ENCODE results near the gene SHLD1. TPM values are rescaled to one million over a fixed set of nuclear protein-coding genes. Genes with fewer than 3 reads are reported as not detected.

SHLD1 gene
- total RNA-seq, 1 donor from 2014 or later: 3.1 TPM

DNA sequence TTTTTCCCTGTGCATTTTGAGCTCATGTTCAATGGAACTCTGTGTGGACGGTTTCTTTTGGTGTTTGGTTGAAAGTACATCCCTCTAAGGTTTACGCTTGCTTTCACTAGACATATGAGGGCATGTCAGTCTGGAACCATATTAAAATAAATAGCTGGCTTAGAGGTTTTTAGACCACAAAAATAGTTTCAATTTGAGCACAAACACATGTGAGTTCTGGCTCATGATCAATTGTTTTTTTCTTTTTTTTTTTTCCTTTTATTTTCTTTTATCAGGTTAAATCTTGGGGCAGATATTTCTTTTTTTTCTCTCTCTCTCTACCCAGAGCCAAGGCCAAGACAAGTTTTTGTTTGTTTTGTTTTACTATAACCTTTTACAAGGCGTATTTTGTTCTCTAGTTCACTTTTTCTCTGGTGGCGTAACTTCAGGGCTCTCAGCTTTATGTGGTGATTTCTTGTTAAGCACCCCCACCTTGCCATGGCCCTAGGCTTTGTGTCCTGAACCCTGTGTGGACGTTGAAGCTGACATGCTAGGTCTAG, 92.9 kb downstream of the SHLD1 start:
- Mint-ChIP-seq H3K4me1 (ENCODE audit: low read depth) (peaks cover 8% of the 10 kb centered on the region), H3K27me3 (ENCODE audit: low read depth) (no peaks in the 10 kb centered on the region), H3K36me3 (ENCODE audit: low read depth) (no peaks in the 10 kb centered on the region), H3K27ac (ENCODE audit: unreplicated experiment) (no peak overlapping the region), H3K4me3 (ENCODE audit: unreplicated experiment) (no peak overlapping the region), H3K9me3 (ENCODE audit: low read depth) (peaks cover 5% of the 10 kb centered on the region)
- TF ChIP-seq, protein P1, sequence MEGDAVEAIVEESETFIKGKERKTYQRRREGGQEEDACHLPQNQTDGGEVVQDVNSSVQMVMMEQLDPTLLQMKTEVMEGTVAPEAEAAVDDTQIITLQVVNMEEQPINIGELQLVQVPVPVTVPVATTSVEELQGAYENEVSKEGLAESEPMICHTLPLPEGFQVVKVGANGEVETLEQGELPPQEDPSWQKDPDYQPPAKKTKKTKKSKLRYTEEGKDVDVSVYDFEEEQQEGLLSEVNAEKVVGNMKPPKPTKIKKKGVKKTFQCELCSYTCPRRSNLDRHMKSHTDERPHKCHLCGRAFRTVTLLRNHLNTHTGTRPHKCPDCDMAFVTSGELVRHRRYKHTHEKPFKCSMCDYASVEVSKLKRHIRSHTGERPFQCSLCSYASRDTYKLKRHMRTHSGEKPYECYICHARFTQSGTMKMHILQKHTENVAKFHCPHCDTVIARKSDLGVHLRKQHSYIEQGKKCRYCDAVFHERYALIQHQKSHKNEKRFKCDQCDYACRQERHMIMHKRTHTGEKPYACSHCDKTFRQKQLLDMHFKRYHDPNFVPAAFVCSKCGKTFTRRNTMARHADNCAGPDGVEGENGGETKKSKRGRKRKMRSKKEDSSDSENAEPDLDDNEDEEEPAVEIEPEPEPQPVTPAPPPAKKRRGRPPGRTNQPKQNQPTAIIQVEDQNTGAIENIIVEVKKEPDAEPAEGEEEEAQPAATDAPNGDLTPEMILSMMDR (IDR thresholded peaks at IDR 0.05): no peak
- DNase-seq (ENCODE audit: low spot score): no peak

DNA sequence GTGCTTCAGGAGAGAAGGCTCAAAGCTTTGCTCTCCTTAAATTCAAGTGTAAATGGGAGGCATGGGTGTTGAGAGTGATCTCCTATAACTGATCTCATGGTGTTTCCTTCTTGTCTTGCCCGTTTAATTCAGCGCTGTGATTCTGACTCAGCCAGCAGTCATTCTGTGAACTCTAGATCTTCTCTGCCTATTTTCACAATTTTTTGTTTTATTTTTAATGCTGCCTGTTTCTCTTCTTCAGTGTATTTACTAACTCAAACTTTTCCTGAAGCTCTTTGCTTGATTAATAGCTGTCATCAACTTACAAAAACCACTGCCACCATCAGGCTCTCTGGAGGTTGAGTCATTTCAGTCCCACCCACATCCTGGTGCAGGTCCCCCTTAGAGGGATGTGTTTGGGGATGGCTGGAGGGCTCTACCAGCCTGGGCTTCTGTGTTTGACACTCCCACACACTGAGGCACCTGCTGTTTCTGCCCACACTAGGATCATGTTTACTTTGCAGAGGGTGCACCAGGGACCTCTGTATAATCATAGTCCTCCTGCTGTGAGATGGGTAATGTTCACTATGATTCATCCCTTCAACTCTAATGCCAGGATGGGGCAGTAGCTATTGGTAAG, 94.0 kb downstream of the SHLD1 start:
- no peaks in the 10 kb centered on the region for H3K27me3 Mint-ChIP-seq (ENCODE audit: low read depth)
- H3K9me3 Mint-ChIP-seq (ENCODE audit: low read depth): peaks cover 5% of the 10 kb centered on the region
- H3K4me3 Mint-ChIP-seq (ENCODE audit: unreplicated experiment): no peak overlapping the region
- no peak for DNase-seq (ENCODE audit: low spot score)
- TF ChIP-seq, protein P1 (IDR thresholded peaks at IDR 0.05): no peak
- no peaks in the 10 kb centered on the region for H3K36me3 Mint-ChIP-seq (ENCODE audit: low read depth)
- H3K27ac Mint-ChIP-seq (ENCODE audit: unreplicated experiment): no peak overlapping the region
- H3K4me1 Mint-ChIP-seq (ENCODE audit: low read depth): peaks cover 8% of the 10 kb centered on the region

DNA sequence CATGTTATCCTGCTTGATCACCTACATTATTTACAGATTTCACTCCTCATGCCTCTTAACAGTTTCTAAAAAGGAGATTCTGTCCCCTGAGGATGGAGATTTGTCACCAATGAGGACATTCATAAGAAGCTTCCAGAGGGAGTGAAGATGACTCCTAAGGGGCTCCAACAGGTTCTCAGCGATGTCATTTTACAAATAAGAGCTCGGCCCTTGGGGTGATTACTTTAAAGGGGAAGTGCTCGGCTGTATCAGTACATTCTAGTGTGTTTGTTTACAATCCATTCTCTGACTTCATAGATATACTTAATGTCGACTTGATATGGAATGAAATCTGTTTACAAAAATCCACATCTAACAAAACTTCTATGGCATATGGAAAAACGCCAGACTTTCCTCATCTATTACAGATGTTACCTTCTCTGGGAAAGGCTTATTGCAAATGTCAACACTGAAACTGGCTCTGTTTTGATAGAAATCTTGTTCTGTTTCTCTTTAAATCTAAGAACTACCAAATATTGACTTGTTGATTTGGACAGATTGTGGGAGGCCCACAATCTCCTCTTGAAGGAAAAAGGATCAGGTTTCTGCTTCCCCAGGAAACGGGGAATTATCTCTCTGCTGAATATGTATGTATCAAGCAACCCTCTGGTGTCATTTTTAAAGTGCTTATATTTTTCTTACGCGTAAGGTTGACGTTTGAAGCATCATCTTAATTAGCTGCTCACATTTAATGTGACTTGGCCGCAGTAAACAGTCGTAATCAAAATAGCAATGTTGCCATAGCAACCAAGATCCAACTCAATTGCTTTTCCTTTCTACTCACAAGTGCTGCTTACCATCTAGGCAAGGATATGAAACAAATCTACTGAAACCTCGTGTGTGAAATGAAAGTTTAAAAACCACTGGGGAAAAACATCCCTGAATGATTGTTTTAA, 95.7 kb downstream of the SHLD1 start:
- Mint-ChIP-seq H3K27me3 (ENCODE audit: low read depth) (no peaks in the 10 kb centered on the region), H3K4me3 (ENCODE audit: unreplicated experiment) (no peak overlapping the region), H3K9me3 (ENCODE audit: low read depth) (peaks cover 5% of the 10 kb centered on the region), H3K4me1 (ENCODE audit: low read depth) (peaks cover 8% of the 10 kb centered on the region), H3K36me3 (ENCODE audit: low read depth) (no peaks in the 10 kb centered on the region), H3K27ac (ENCODE audit: unreplicated experiment) (no peak overlapping the region)
- DNase-seq (ENCODE audit: low spot score): no peak
- TF ChIP-seq, protein P1 (IDR thresholded peaks at IDR 0.05): no peak

DNA sequence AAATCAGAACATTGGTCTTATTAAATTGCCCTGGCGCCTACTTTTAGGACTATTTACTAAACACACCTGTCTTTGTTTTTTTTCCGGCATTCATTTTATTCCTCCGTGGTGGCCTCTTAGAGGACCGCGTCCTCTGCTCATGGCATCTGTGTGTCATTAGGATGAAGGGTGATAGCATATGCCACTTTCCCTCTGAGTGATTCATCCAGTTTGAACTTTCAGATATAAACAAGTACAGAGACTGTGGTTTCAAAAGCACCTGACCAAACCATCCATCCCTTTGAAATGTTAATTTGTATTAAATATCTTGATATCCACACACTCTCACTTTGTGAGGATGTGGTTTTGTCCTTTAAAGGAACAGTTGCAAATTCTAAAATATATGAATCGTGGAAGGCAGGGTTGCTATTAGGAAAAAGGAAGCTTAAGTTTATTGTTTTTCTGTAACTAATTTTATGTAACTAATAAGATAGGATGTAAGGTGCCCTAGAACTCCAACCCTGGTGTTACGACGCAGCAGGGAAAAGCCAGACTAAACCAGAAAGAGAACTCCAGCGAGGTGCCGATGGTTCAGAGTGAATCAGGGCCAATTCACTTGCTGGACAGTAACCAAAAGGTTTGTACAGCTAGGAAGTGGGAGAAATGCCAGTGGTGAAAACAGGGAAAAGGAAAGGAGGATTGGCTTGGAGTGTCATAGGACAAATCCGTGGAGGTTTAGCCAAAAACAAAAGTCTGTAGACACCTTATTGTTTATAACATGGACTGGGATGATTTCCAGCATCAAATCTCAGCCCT, 98.7 kb downstream of the SHLD1 start:
- TF ChIP-seq, protein P1 (IDR thresholded peaks at IDR 0.05): no peak

DNA sequence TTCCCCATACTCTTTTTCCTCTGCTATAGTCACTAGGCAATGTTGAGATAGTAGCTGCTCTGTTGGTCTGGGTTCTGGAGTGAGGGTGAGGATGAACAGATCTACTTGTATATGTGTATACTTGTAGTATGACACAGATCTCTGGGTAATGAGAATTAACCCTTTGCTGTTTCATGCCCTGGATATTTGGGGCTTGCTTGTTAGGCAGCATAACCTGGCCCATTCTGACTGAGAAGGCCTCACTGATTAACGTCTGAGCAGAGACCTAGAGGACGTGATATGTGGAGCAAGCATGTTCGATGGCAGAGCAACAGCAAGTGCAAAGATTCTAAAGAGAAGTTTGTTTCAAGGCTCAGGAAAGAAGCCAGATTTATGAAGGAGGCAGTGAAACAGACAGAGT, 105.7 kb downstream of the SHLD1 start:
- Mint-ChIP-seq H3K4me1 (ENCODE audit: low read depth) (no peaks in the 10 kb centered on the region), H3K27ac (ENCODE audit: unreplicated experiment) (no peak overlapping the region), H3K36me3 (ENCODE audit: low read depth) (peaks cover 1% of the 10 kb centered on the region), H3K4me3 (ENCODE audit: unreplicated experiment) (no peak overlapping the region), H3K9me3 (ENCODE audit: low read depth) (no peaks in the 10 kb centered on the region), H3K27me3 (ENCODE audit: low read depth) (no peaks in the 10 kb centered on the region)
- TF ChIP-seq, protein P1 (IDR thresholded peaks at IDR 0.05): no peak
- no peak for DNase-seq (ENCODE audit: low spot score)

More for the DNA sequence above, 98.7 kb downstream of the SHLD1 start:
- Mint-ChIP-seq H3K4me3 (ENCODE audit: unreplicated experiment) (no peak overlapping the region), H3K27me3 (ENCODE audit: low read depth) (no peaks in the 10 kb centered on the region), H3K4me1 (ENCODE audit: low read depth) (peaks cover 5% of the 10 kb centered on the region), H3K27ac (ENCODE audit: unreplicated experiment) (no peak overlapping the region), H3K9me3 (ENCODE audit: low read depth) (no peaks in the 10 kb centered on the region), H3K36me3 (ENCODE audit: low read depth) (no peaks in the 10 kb centered on the region)
- DNase-seq (ENCODE audit: low spot score): no peak
